Stromal cell of bone marrow (primary cell): Measurements from ENCODE around the gene AQP1.
A peak's percentile ranks its signal among the peaks of the same experiment; 100 is the strongest.

ENCODE experiments used
- DNase-seq: peaks from one replicate; pipeline ENCODE4 v3.0.0-alpha.2; 2012; ENCODE audit warnings: low read depth

Gene AQP1

DNA sequence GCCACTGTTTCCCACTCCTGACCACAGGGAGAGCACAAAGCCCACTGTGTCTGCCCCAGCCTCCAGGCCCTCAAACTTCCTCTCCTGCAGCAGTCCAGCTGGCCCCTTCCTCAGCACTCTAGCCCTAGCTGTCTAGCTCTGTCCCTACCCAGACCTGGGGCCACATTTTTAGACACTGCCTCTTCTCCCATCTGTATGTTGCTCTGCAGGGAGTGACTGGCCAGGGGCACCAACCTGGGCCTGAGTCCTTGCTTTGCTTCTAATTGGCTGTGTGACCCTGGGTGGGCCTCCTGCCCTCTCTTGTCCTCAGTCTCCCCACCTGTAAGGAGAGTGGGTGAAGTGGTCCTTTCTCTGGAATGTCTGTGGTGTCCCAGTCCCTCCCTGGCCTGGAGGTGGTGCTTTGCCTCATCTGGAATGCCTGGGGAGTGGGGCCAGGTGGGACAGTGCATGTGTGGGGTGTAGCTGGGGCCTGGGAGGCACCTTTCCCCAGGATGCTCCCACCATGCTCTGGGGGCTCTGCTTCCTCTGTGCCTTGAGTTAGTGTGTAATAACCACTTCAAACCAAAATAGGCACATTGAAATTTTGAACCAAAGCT, 25.1 kb downstream of the AQP1 start:
- DNase-seq = no peak

DNA sequence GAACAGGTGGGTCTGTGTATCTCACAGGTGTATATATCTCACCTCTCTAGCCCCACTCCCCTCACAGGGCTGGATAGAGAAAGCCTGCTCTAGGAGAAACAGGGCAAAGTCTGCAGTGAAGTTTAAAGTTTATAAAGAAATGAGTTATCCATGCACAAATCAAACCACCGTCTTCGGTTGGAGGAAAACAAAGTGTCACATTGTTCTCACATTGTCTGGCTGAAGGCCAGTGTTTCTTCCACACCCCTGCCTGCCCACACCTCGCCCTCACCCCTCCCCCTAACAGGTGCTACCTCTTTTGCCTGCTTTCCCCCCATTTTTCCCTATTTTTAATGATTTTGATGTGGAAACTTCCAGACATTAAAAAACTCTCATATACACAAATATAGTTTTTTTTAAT, 25.8 kb downstream of the AQP1 start:
- DNase-seq = no peak

DNA sequence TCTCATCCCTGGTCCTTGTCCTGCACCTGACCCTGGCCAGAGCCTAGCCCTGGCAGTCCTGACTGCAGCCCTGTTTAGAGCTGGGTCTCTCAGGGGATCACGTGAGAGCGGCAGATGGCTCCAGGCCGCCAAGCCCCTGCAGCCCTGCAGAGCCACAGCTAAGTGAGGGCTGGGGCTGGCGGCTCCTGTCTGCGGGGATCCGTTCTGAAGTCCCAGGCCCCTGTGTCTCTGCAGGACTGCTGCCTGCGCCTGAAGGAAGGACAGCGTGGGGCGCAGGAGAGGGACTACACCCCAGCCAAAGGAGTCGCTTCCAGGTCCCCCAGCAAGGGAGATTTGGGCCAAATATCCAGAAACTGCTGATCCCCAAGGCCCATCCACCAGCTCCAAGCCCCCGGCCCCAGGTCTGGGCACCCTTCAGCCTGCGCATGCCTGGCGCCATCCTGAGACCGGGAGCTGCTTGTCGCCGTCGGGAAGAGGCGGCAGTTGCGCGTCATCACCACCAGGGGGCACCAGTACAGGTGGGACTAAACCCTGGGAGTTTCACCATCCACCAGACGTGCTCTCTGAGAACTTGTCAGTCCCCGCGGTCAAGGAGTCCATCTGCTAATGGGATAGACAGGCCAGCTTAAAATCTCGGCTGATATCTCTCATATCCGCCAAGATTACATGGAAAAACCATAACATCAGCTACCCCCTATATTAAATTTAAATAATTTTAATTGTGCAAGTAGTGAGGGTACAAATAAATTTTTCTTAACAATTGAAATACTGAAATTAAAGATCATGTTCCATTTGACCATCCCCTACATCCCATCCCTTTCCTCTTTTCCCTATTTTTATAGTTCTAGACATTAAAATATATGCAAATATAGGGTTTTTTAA, 27.0 kb downstream of the AQP1 start:
- DNase-seq = peak; percentile 19

DNA sequence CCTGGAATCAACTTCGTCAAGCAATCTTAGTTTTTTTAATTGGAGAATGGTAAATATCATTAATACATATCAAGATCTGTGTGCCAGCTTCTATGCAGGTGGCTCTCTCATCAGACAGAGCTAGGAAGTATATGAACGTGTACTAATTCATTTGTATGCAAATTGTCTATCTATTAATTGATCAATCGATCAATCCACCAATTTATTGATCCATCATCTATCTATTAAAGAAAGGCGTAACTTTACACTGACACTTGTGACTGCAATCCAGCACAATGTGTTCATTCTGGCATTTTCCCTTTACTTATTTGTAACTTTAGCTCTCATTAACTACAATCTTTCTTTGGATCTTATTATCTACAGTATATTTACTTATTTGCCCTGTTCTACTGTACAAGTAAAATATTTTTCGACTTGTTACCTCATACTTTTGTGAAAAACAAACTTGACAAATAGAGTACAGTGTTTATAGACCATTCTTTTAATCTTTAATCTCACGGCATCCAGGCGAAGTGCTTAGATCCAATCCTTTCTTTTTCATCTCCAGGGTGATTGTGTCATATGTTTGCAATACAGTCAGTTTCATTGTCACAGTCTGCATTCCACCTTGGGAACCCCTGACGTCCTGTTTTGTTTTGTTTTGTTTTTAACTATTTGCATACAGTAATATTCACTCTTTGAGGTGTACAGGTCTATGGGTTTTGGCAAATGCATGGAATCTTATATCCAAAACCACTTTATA, 30.1 kb downstream of the AQP1 start:
- no peak for DNase-seq

DNA sequence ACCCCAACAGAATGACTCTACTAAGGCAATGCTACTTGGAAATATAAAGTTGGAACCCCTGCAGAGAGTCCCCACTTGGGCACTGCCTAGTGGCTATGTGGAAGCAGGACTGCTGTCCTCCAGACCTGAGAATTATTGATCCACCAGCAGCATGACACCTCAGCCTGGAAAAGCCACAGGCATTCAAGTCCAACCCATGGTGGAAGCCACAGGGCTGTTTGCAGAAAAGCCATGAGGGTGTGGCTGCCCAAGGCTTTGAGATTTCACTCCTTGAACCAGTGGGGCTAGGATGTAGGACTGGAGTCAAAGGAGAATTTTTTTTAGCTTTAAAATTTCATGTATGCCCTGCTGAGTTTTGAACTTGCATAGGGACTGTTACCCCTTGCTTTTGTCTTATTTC, 38.5 kb downstream of the AQP1 start:
- no peak for DNase-seq

DNA sequence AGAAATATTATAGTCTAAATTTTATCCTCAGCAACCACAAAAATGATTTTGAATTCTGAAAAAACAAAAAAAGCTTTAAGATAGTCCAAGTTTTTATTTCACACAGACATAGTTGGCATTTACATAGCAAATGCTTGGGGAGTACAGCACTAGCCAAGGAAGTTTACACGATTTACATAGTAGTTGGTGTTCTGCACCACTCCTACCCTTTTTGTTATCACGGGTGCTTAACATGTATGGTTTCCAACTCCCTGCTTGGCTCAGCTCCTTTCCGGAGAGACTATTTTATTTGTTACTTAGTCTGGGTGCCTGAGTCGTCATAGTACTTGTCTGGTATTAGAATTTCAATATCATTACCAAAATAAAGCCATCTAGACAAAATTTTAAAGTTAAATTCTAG, 43.3 kb downstream of the AQP1 start:
- DNase-seq = no peak

DNA sequence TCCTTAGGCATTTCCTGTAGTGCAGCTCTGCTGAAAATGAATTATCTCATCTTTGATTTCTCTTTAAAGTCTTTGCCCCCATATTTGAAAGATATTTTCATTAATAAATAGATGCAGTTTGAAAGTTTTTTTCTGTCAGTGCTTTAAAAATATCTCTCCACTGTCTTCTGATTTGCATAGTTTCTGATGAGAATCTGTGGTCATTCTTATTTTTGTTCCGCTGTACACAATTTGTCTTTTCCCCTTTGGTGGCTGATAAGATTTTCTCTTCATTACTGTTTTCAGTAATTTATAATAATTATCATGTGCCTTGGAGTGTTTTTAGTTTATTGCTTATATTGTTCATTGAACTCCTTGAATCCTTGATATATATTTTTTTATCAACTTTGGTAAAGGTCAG, 45.1 kb downstream of the AQP1 start:
- DNase-seq = no peak

DNA sequence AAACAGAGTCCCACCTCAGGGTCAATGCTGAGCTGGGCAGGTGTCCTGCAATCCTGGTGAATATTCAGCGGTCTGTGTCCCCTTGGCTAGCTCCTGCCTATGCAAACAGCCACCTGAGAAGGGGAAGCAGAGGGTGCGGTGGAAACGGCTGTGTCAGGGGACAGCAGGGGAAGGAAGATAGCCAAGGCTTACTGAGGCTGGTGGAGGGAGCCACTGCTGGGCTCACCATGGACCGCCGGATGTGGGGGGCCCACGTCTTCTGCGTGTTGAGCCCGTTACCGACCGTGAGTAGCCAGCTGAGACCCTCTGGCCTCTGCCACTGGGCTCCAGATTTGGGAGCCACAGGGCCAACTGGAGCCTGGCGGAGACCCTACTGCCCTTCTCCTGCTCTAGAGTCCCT, 52.2 kb downstream of the AQP1 start, which contains the start of gene GHRHR:
Gene GHRHR, plus strand, starts transcription at position 112 of the 400 bp plus-strand sequence. Its CDS starts 116 bp downstream, at position 228.
- DNase-seq = no peak

DNA sequence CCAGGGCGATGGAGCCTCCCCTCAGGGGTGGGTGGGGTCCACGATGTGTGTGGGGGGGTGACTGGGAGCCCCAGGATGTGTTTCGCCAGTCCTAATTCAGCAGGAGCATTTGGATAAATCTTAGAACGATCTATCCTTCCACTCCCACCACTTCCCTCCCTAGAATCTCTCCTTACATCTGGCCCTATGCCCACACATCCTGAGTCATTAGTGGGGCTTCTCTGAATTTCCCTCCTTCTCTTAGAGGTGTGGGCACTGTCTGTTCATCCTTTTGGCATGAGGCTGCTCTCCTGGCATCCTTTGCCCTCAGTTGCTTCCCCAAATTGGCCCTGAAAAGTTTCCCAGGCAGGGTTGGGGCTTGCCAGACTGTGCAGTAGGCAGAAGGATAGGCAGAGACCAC, 53.7 kb downstream of the AQP1 start:
- no peak for DNase-seq

DNA sequence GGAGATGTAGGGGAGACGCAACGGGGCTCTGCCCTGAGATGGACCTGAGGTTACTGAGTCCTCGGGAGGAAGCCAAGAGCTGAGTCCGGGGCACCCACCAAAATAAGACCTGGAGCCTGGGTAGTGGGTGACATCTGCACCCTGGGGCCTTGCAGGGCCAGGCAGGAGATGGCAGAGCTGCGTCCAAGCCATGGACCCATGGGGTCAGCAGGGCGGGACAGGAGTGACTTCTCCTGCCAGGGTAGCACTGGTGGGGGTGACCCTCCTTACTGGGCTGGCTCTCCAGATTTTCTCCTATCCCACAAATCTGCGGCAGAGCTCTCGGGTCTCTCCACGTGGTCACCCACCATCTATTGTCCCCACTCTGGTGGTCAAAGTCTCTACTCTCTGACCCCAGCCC, 54.2 kb downstream of the AQP1 start:
- DNase-seq = no peak

DNA sequence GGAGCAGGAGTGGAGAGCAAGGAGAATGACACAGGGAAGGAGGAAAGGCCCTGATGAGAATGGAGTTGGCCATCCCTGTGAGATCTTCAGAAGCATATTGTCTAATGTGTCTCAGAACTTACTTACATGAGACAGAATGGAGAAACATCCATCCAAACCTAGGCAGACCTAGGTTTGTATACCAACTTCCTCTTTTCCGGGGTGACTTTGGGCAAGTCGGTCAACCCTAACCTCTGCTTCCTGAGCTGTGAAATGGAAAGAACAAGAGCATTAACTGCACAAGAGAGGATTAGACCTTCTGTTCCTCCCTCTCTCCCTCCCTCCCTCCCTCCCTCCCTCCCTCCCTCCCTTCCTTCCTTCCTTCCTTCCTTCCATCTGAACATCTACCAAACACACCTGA, 56.6 kb downstream of the AQP1 start:
- DNase-seq = no peak

DNA sequence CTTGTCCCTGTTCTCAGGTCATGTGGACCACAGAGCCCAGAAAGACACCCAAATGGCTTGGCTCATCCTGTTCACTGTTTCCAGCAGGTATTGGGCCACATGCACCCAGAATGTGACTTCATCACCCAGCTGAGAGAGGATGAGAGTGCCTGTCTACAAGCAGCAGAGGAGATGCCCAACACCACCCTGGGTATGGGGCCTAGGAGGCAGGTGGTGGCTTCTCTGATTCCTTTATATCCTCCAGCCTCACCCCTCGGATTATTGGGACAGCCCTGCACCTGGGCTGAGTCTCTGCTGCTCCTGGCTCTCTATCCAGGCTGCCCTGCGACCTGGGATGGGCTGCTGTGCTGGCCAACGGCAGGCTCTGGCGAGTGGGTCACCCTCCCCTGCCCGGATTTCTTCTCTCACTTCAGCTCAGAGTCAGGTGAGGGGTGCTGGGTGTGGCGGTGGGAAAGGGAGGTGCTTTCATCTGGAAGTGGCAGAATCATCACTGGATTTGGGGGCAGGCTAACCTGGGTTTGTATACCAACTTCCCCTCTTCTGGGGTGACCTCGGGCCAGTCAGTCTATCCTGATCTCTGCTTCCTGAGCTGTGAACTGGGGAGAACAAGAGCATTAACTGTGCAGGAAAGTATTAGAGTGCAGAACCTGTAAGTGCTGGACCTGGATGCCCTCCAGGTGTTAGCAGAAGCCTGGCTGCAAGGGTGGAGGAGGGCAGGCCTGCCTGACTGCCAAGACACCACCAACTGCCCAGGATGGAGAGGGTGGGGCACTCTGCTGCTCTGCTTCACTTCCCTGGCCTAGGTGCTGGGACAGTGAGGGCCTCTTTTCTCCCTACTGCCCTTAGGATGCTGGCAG, 57.3 kb downstream of the AQP1 start:
- no peak for DNase-seq

DNA sequence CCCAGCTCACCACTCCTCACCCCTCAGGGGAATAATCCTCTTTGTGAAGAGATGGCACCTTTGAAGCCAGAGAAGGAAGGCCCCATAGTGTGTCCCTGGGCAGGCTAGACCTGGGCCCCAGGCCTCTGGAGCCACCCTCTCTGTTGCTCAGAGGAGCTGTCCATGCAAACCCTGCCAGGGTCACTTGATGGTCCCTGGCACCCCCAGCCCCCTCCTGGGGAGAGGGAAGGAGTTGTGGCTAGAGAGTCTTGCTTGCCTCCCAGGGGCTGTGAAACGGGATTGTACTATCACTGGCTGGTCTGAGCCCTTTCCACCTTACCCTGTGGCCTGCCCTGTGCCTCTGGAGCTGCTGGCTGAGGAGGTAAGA, 57.9 kb downstream of the AQP1 start:
- DNase-seq = no peak

DNA sequence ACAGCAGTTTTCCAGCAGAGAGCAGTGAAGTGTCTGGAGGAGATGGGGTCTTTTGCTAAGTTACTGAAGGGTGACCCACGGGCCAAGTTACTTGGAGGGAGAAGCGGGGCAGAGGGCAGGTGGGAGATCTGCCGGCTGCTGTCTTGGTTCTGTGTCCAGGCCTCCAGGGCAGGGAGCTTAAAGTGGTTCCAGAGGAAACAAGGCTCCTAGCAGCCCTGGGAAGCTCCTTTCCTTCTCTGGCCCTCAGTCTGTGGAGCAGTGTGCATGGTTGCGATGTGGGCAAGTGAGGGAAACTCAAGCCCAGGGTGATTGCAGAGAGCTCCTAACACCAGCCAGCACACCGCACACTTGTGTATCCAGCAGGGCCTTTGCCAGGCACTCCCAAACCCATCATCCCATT, 58.4 kb downstream of the AQP1 start:
- no peak for DNase-seq

DNA sequence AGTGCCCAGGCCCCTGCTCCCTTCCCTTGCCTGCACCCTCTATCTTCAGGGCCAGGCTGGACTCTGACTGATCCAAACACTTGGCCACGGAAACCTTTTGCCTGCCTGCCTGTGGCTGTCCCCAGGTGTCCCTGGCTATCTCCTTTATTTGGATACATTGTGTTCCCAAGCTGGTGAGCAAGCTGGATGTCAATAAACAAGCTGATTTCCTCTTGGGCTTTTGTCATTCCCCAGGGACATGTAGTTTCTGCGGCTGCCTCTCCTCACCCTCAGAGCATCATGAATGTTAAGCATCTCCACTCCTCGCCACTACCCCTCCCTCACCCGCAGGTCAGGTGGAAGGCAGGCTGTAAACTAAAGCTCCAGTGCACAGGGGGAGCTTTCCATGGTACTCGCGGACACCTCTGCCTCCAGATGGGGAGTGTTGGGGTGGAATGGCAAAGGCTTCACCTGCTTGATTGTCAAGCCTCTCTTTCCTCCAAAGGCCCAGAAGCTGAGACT, 59.0 kb downstream of the AQP1 start:
- no peak for DNase-seq

DNA sequence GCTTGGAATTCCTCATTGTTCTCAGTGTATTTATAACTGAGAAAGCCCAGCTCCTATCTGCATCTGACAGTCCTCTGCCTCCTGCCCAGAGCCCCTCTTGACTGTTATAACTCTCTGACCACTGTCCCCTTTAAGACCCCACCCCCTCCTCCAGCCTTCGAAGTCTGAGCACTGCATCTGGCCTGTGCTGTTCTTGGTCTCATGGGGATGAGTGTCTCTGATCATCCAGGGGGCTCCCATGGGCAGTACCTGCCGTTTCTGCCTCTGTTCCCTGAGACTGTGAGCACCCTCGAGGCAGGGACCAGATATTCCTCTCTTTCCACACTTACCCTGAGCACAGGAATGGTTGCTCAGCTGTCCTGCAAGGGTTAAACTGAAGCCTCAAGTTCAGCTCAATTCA, 59.8 kb downstream of the AQP1 start:
- no peak for DNase-seq

DNA sequence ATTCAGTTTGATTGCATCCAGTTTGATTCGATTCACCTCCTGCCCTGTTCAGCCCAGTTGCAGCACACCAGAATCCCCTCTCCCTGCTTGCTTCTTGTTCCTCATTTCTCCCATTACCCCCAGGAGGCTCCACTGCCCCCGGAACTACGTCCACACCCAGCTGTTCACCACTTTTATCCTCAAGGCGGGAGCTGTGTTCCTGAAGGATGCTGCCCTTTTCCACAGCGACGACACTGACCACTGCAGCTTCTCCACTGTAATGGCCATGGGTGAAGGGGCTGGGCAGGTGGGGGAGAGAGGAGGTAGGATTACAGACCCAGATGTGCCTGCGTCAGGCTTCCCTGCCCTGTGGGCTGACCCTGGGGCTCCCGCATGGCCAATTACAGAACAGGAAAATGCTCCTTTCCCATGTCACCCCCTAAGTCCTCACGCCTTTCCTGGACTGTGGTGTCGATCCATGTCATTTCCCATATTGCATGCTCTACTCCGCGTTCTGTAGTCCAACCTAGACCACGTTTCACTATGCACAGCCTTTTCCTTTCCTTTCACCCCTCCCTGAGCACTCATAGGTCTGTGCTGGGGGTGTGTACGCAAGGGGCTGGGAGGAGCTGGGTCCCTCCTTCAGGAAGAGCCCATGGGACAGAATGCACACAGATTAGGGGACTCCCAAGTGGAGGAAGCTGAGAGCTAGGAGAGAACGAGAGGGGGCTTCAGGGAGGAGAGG, 60.3 kb downstream of the AQP1 start:
- no peak for DNase-seq

DNA sequence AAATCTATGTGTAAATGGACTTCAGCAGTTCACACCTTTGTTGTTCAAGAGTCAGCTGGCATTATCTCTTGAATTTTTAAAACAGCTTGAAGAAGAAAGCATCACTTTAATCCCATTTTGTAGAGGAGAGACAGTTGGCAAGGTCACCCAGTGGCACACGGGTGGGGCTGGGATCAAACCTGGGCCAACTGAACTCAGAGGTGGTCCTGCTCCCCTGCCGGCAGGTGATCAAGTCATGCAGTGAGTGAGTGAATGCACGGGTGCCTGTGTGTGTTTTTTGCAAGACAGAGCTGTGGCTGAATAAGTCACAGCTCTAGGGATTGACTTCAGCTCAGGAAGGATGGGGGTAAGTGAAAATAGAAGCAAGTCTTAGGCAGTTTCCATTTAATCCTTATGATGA, 61.6 kb downstream of the AQP1 start:
- no peak for DNase-seq

DNA sequence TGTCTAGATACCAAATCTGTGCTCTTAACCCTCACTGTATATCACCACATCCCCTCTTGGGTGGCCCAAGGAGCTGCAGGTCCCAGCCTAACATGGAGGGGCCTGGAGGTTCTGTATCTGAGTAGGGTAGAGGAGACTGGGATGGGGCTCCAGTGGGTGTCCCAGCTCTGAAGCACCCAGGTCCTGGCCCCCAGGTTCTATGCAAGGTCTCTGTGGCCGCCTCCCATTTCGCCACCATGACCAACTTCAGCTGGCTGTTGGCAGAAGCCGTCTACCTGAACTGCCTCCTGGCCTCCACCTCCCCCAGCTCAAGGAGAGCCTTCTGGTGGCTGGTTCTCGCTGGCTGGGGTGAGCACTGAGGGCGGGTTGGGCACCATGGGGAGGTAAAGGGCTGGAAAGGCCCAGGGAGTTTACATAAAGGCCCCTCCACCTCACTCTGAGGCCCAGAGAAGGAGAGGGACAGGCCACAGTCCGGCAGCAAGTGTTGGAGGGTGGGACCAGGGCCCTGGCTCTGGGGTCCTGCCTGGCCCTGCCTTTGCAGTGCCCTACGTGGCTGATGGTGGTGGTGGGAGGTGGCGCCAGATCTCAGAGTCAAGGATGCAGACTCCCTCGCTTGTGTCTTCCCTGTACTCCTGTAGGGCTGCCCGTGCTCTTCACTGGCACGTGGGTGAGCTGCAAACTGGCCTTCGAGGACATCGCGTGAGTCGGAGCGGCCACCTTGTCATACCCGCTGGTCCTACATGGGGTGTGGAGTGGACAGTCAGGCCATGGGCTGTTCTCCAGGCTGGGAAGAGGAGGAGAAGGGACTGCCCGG, 62.3 kb downstream of the AQP1 start:
- DNase-seq = no peak

DNA sequence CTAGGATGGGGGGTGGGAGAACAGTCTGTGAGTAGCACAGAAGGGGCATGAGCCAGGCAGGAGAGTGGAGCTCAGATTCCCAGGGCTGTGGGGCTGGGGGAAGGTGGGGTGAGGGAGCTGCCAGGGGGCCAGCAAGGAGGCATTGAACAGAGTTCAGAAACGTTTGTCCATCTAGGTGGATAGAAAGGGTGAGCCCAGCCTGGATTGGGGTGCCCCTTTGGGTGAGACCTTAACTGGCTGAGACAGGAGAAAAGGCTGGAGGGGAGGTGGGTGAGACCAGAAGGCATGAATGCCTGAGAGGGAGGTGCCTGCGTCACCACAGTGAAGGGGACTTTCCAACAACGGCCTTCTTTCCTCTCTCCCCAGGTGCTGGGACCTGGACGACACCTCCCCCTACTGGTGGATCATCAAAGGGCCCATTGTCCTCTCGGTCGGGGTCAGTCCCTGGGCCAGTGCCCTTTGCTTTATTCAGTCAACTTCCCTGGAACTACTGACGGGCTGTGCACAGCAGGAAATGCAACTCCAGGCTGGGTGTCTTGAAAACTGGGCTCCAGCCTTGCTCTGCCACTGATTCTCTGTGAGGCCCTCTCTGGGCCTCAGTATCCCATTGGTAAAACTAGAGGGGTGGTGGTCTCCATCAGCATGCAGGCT, 63.1 kb downstream of the AQP1 start:
- no peak for DNase-seq
